CD8-positive, alpha-beta memory T cell (primary cell): Measurements from ENCODE around the gene RBMS1. TPM values are rescaled to one million over a fixed set of nuclear protein-coding genes. Genes with fewer than 3 reads are reported as not detected.

Experiments used
- CTCF ChIA-PET: fragments of 350-600 bp; sonication (Branson Sonifier 250); formaldehyde crosslinking; loops from one replicate; lab custom pipeline; 2021; ENCODE audit warnings: antibody characterized with exemption; lab: Charles Lee
- POLR2A ChIA-PET: fragments of 350-600 bp; sonication (Branson Sonifier 250); formaldehyde crosslinking; loops from one replicate; lab custom pipeline; 2021; ENCODE audit warnings: antibody characterized with exemption; lab: Charles Lee
- DNase-seq, 5 donors: peaks; one replicate each; pipeline versions ENCODE4 v3.0.0 to v3.0.0-alpha.2; 2020 to 2022; ENCODE audit warnings: mixed read lengths in 1 of 5
- H3K27ac ChIP-seq: one replicate; pipeline ENCODE4 v1.7.0; 2013; ENCODE audit warnings: low read depth, mild to moderate bottlenecking, low read length, moderate library complexity
- H3K27me3 ChIP-seq: 2 replicates; pipeline ENCODE4 v1.7.0; 2013; ENCODE audit warnings: low read length, mild to moderate bottlenecking; ENCODE audit not compliant: insufficient read depth, poor library complexity, severe bottlenecking
- H3K36me3 ChIP-seq: 2 replicates; pipeline ENCODE4 v1.7.0; 2013; ENCODE audit warnings: mild to moderate bottlenecking, low read length, moderate library complexity; ENCODE audit not compliant: insufficient read depth
- H3K4me1 ChIP-seq: 2 replicates; pipeline ENCODE4 v1.7.0; 2013; ENCODE audit warnings: mild to moderate bottlenecking, low read length, moderate library complexity; ENCODE audit not compliant: insufficient read depth
- H3K4me3 ChIP-seq: 2 replicates; pipeline ENCODE4 v1.7.0; 2013; ENCODE audit warnings: mild to moderate bottlenecking, low read length
- H3K9me3 ChIP-seq: 2 replicates; pipeline ENCODE4 v1.7.0; 2013; ENCODE audit warnings: mild to moderate bottlenecking, low read length
- H3K27ac Mint-ChIP-seq, 8 donors: one replicate each; pipeline ENCODE4 v1.8.0; 2020 to 2021; ENCODE audit warnings: mixed read lengths in 8 of 8, mild to moderate bottlenecking in 6 of 8, inconsistent platforms in 3 of 8, moderate library complexity in 3 of 8
- H3K27me3 Mint-ChIP-seq, 2 donors: one replicate each; pipeline ENCODE4 v1.8.0; 2020 to 2021; ENCODE audit warnings: mixed read lengths in 2 of 2, mild to moderate bottlenecking in 1 of 2, moderate library complexity in 1 of 2
- H3K36me3 Mint-ChIP-seq, 3 donors: one replicate each; pipeline ENCODE4 v1.8.0; 2020 to 2021; ENCODE audit warnings: mixed read lengths in 3 of 3, inconsistent platforms in 1 of 3, mild to moderate bottlenecking in 1 of 3
- H3K4me1 Mint-ChIP-seq, 3 donors: one replicate each; pipeline ENCODE4 v1.8.0; 2020 to 2021; ENCODE audit warnings: mixed read lengths in 3 of 3, inconsistent platforms in 1 of 3, mild to moderate bottlenecking in 1 of 3
- H3K4me3 Mint-ChIP-seq, 7 donors: one replicate each; pipeline ENCODE4 v1.8.0; 2020 to 2021; ENCODE audit warnings: mixed read lengths in 7 of 7, mild to moderate bottlenecking in 6 of 7, moderate library complexity in 4 of 7, inconsistent platforms in 2 of 7
- H3K9me3 Mint-ChIP-seq, 5 donors: one replicate each; pipeline ENCODE4 v1.8.0; 2020 to 2022; ENCODE audit warnings: mixed read lengths in 5 of 5, mild to moderate bottlenecking in 3 of 5, moderate library complexity in 2 of 5, inconsistent platforms in 1 of 5
- polyA plus RNA-seq: library from polyadenylated mRNA; unstranded; fragments of 300-500 nt; fragmentation: Illumina TruSeq; gene quantifications from one replicate; pipeline ENCODE4 v1.2.3, GENCODE V29; 2021
- total RNA-seq, 2 experiments: library from RNA; stranded (reverse); gene quantifications; one replicate each; pipeline ENCODE4 v1.2.3, GENCODE V29; 2021

RBMS1 gene
- total and polyA plus RNA-seq, 3 experiments from 2014 or later = 48.8 to 130 (median 50.3) TPM

GRCh38 chr2:160484859-160485520 is 8.6 kb downstream of the RBMS1 start:
- DNase-seq = peak in 1 of 5 donors; percentile 45
- ChIA-PET CTCF (interaction anchor here (1.0 kb wide), 1 partner anchor 78 kb away, joined by 3 read pairs; no protein-coding TSS in a partner anchor), POLR2A (interaction anchor here (0.6 to 0.9 kb wide), 3 partner anchors 40 to 78 kb away, joined by 3 to 7 read pairs (median 4); no protein-coding TSS in a partner anchor)
- Mint-ChIP-seq H3K9me3 (no peaks in the 10 kb centered on the region), H3K27me3 (no peaks in the 10 kb centered on the region), H3K36me3 (no peaks in the 10 kb centered on the region), H3K4me3 (peak overlapping the region; percentile 29 to 71 (median 59)), H3K4me1 (peaks cover 57 to 79% (median 74%) of the 10 kb centered on the region in 3 donors), H3K27ac (peak overlapping the region; percentile 77 to 97 (median 88))
- Histone ChIP-seq H3K9me3 (no peaks in the 10 kb centered on the region), H3K4me3 (peak overlapping the region; percentile 36), H3K36me3 (no peaks in the 10 kb centered on the region), H3K4me1 (peaks cover 73% of the 10 kb centered on the region), H3K27me3 (no peaks in the 10 kb centered on the region), H3K27ac (no peak overlapping the region)

DNA sequence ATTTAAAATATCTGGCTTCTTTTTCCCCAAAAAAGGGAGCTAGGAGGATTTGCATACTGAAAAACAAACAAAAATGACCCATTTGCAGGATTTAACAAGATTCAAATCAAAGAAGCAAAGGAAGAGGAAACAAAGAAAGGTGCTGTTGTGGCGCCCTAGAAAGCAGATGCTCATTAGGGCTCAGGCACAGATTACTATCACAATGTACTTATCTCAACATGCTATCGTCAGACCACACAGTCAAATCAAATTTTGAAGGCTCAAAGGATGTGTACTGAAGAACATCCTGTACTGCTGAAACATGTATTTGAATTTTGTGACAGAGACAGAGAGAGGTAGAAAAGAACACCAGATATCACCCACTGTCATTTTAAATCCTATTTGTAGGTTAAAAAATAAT is 10.9 kb downstream of the RBMS1 start:
- Histone ChIP-seq H3K4me3 (no peak overlapping the region), H3K27ac (no peak overlapping the region), H3K36me3 (peaks cover 4% of the 10 kb centered on the region), H3K9me3 (no peaks in the 10 kb centered on the region), H3K27me3 (no peaks in the 10 kb centered on the region), H3K4me1 (peaks cover 79% of the 10 kb centered on the region)
- CTCF ChIA-PET = no interaction called here
- Mint-ChIP-seq H3K36me3 (peaks cover 0 to 1% (median 0%) of the 10 kb centered on the region in 3 donors), H3K27me3 (no peaks in the 10 kb centered on the region), H3K4me3 (peak overlapping the region; percentile 12 to 71 (median 54)), H3K27ac (peak overlapping the region; percentile 20 to 97 (median 84)), H3K9me3 (no peaks in the 10 kb centered on the region), H3K4me1 (peaks cover 54 to 75% (median 73%) of the 10 kb centered on the region in 3 donors)
- POLR2A ChIA-PET = interaction anchor here (0.6 kb wide), 1 partner anchor 14 kb away, joined by 3 read pairs; no protein-coding TSS in a partner anchor
- DNase-seq = peak in 3 of 5 donors; percentile 15 to 68 (median 61)

- Histone ChIP-seq H3K27me3 (no peaks in the 10 kb centered on the region), H3K9me3 (no peaks in the 10 kb centered on the region), H3K36me3 (peaks cover 4% of the 10 kb centered on the region), H3K27ac (no peak overlapping the region), H3K4me3 (no peak overlapping the region), H3K4me1 (peaks cover 57% of the 10 kb centered on the region)
- Mint-ChIP-seq H3K27ac (peak overlapping the region in 7 of 8 donors; percentile 37 to 94 (median 76)), H3K4me3 (peak overlapping the region in 1 of 7 donors; percentile 32), H3K36me3 (peaks cover 0 to 3% (median 0%) of the 10 kb centered on the region in 3 donors), H3K27me3 (no peaks in the 10 kb centered on the region), H3K9me3 (no peaks in the 10 kb centered on the region), H3K4me1 (peaks cover 51 to 75% (median 61%) of the 10 kb centered on the region in 3 donors)
- ChIA-PET POLR2A (no interaction called here), CTCF (no interaction called here)
- no peak for DNase-seq
These were observed 14.3 kb downstream of the RBMS1 start for GRCh38 chr2:160479269-160479668.

DNA sequence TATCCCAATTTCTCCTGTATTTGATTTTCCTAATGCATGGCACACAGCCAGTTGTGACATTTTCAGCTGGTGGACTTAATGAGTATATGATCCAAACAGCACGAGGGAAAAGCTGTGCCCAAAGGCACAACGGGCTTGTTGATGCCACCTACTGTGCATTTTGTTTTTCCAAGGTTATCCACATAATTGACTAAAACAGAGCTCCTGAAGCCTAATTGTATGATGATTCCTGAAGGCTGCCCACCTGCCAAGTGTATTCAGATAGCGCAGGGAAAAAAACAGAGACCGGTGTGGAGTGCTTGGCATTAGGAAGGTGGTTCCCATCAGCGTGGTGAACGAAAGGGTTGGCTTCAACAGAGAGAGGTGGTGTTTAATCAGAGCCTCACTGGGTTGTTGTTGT is 14.9 kb downstream of the RBMS1 start:
- no peaks in the 10 kb centered on the region for H3K9me3 Mint-ChIP-seq
- no peak overlapping the region for H3K4me3 Mint-ChIP-seq
- ChIA-PET POLR2A (no interaction called here), CTCF (no interaction called here)
- Histone ChIP-seq H3K27ac (no peak overlapping the region), H3K36me3 (peaks cover 4% of the 10 kb centered on the region), H3K27me3 (no peaks in the 10 kb centered on the region), H3K4me3 (no peak overlapping the region), H3K9me3 (no peaks in the 10 kb centered on the region), H3K4me1 (peaks cover 55% of the 10 kb centered on the region)
- H3K4me1 Mint-ChIP-seq = peaks cover 51 to 78% (median 62%) of the 10 kb centered on the region in 3 donors
- no peak for DNase-seq
- H3K27ac Mint-ChIP-seq = peak overlapping the region in 4 of 8 donors; percentile 28 to 78 (median 75)
- H3K36me3 Mint-ChIP-seq = peaks cover 0 to 3% (median 0%) of the 10 kb centered on the region in 3 donors
- no peaks in the 10 kb centered on the region for H3K27me3 Mint-ChIP-seq

- DNase-seq = no peak
- Histone ChIP-seq H3K9me3 (no peaks in the 10 kb centered on the region), H3K27ac (no peak overlapping the region), H3K4me3 (no peak overlapping the region), H3K4me1 (peaks cover 51% of the 10 kb centered on the region), H3K27me3 (no peaks in the 10 kb centered on the region), H3K36me3 (peaks cover 4% of the 10 kb centered on the region)
- no peaks in the 10 kb centered on the region for H3K27me3 Mint-ChIP-seq
- CTCF ChIA-PET = interaction anchor here (0.8 kb wide), 1 partner anchor 15 kb away, joined by 3 read pairs; no protein-coding TSS in a partner anchor
- peaks cover 54 to 77% (median 64%) of the 10 kb centered on the region in 3 donors for H3K4me1 Mint-ChIP-seq
- H3K4me3 Mint-ChIP-seq = peak overlapping the region in 2 of 7 donors; percentile 4 to 39
- POLR2A ChIA-PET = no interaction called here
- H3K36me3 Mint-ChIP-seq = peaks cover 0 to 3% (median 0%) of the 10 kb centered on the region in 3 donors
- peak overlapping the region in 5 of 8 donors; percentile 24 to 72 (median 63) for H3K27ac Mint-ChIP-seq
- no peaks in the 10 kb centered on the region for H3K9me3 Mint-ChIP-seq
These were observed 16.6 kb downstream of the RBMS1 start for GRCh38 chr2:160477032-160477431.

DNA sequence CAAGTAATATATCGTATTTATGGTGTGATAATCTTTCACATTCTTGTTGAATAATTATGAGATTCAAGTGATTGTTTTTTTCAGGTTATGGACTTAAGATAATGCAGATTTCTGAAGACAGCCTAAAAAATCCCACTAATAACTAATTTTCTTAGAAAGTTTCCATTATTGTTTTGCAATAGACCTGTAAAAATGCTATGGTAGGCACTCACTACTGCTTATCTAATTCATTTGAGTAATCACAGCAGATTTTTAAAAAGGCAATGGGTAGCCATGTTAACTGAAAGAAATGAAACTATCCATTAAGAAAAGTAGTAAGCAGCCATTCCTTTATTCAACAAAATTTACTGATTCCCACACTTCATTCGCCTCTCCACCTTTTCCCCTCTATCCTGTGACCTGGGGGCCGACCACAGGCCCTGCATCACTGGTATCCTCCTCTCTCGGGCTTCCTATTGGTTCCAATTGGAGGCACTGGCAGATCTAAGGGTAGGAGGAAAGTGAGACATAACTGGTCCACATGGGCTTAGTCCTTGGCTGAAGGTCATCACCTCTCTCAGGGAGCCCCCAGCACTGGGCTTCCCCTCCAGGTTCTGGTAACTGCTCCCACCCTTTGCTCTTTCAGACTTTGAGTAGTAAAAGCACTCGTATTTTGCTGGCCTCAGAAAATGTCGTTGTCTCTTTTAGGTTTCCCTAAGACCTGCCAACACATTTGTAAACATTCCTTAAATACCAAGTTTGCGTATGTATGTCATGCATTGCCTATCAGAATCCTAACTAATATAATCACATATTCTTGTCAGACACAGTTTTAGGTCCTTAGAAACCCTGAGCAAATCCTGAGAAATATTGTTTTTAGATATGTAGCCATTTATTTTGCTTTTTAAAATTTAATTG is 18.5 kb downstream of the RBMS1 start:
- ChIA-PET POLR2A (no interaction called here), CTCF (no interaction called here)
- no peak overlapping the region for H3K27ac ChIP-seq
- no peaks in the 10 kb centered on the region for H3K27me3 Mint-ChIP-seq
- H3K36me3 Mint-ChIP-seq = peaks cover 0 to 3% (median 0%) of the 10 kb centered on the region in 3 donors
- H3K36me3 ChIP-seq = peaks cover 4% of the 10 kb centered on the region
- H3K27ac Mint-ChIP-seq = peak overlapping the region in 7 of 8 donors; percentile 24 to 95 (median 85)
- peaks cover 48% of the 10 kb centered on the region for H3K4me1 ChIP-seq
- no peaks in the 10 kb centered on the region for H3K9me3 Mint-ChIP-seq
- DNase-seq = no peak
- no peaks in the 10 kb centered on the region for H3K9me3 ChIP-seq
- peak overlapping the region in 6 of 7 donors; percentile 7 to 77 (median 58) for H3K4me3 Mint-ChIP-seq
- no peak overlapping the region for H3K4me3 ChIP-seq
- H3K27me3 ChIP-seq = no peaks in the 10 kb centered on the region
- peaks cover 55 to 78% (median 66%) of the 10 kb centered on the region in 3 donors for H3K4me1 Mint-ChIP-seq

DNA sequence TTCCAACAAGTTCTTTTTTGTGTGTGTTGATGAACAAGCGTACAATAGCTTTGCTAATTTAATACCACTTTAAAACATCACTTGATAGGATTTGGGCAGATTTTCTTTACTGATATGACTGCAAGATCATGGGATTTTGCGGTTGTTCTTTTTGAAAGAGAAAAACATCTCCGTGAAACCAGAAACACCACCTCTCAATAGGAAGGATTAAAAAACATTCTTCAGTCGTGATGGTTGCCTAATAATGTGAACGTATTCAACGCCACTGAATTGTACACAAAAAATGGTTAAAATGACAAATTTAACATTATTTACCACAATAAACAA is 19.3 kb downstream of the RBMS1 start:
- H3K9me3 Mint-ChIP-seq = no peaks in the 10 kb centered on the region
- Histone ChIP-seq H3K27ac (no peak overlapping the region), H3K9me3 (no peaks in the 10 kb centered on the region), H3K27me3 (no peaks in the 10 kb centered on the region), H3K4me1 (peaks cover 51% of the 10 kb centered on the region), H3K4me3 (peak overlapping the region; percentile 11), H3K36me3 (peaks cover 4% of the 10 kb centered on the region)
- POLR2A ChIA-PET = interaction anchor here (1.3 kb wide), 1 partner anchor 15 kb away, joined by 4 read pairs; no protein-coding TSS in a partner anchor
- peak overlapping the region; percentile 7 to 77 (median 57) for H3K4me3 Mint-ChIP-seq
- peaks cover 0 to 3% (median 0%) of the 10 kb centered on the region in 3 donors for H3K36me3 Mint-ChIP-seq
- H3K27ac Mint-ChIP-seq = peak overlapping the region in 7 of 8 donors; percentile 16 to 95 (median 85)
- DNase-seq = no peak
- CTCF ChIA-PET = no interaction called here
- H3K27me3 Mint-ChIP-seq = peaks cover 0 to 4% of the 10 kb centered on the region in 2 donors
- H3K4me1 Mint-ChIP-seq = peaks cover 57 to 80% (median 68%) of the 10 kb centered on the region in 3 donors
